Adrenal gland (tissue), 5 donors: ENCODE results near the gene NUP210.

Source experiments
- CTCF ChIP-seq, 6 experiments: fragments of 450-650 bp in 4 of 6; fragments of 200-600 bp in 2 of 6; sonication (generic) in 1 of 6; IDR thresholded peaks; 1 replicate in 5 of 6; 2 replicates in 1 of 6; pipeline versions ENCODE4 v1.5.1 to v1.8.0; 2016 to 2021; ENCODE audit warnings: antibody characterized with exemption in 6 of 6, mild to moderate bottlenecking in 2 of 6, moderate library complexity in 1 of 6
- POLR2A ChIP-seq, 2 donors: fragments of 450-650 bp; IDR thresholded peaks; one replicate each; pipeline ENCODE4 v1.6.1; 2017; ENCODE audit warnings: antibody characterized with exemption in 2 of 2, mild to moderate bottlenecking in 2 of 2, moderate library complexity in 1 of 2
- donor health status: DM: no; HTN: no; CAD: no.

- TF ChIP-seq CTCF (IDR thresholded peaks at IDR 0.05) (no peak), POLR2A (IDR thresholded peaks at IDR 0.05) (no peak)
These were observed 127.7 kb downstream of the NUP210 start for GRCh38 chr3:13292375-13292774.
